ENCODE data around the gene ADM. TPM values are rescaled to one million over a fixed set of nuclear protein-coding genes. Genes with fewer than 3 reads are reported as not detected.

The ADM gene
- polyA plus RNA-seq, 1 donor, result 11.8 TPM

DNA sequence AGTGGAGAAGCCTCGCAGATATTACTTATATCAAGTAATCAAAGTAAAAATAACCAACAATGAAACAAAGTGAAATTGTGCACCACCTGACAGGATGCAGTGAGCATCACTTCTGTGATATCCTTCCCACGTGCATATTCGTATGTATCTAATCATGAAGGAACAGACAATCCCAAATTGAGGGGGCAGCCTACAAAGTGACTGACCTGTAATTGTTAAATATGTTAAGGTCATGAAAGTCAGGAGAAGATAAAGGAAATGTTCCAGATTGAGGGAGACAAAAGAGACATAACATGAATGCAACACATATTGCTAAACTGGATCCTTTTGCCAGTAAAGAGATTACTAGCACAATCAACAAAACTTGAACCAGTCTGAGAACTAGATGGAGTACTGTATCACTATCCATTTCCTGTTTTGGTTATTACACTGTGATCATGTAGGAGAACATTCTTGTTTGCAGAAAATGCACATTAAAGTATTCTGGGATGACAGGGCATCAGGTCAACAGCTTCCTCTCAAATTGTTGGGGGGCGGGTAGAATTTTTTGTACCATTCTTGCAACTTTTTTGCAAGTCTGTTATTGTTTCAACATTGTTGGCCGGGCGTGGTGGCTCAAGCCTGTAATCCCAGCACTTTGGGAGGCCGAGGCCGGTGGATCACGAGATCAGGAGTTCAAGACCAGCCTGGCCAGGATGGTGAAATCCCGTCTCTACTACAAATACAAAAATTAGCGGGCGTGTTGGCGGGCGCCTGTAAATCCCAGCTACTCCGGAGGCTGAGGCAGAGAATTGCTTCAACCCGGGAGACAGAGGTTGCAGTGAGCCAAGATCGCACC, 12.9 kb upstream of the ADM start:
- DNase-seq, result no peak

GRCh38 chr11:10293423-10294289, 11.2 kb upstream of the ADM start, which contains the start of gene SBF2:
Gene SBF2 (minus strand): TSS chr11:10294219. CDS start chr11:10294069, 150 bp downstream.
- peak; percentile 88 for DNase-seq

GRCh38 chr11:10294290-10294953, 10.5 kb upstream of the ADM start:
- DNase-seq, result peak; percentile 65

GRCh38 chr11:10295064-10295901, 9.6 kb upstream of the ADM start:
- DNase-seq, result no peak

DNA sequence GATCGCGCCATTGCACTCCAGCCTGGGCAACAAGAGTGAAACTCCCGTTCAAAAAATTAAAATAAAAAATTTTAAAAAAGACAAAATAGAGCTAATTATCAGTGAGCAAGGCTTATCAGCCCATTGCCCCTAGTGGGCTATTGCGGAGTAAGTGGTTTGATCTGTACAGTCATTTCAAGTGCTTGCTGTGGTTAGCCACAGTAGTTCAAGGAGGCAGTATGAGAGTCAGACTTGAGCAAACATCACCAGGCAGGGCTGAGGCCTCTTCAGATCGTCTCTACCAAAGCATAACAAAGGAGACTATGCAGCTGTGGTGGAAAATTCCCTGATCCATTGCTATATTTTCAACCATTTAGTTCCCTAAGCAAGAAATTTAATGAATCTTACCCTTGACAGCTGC, 6.5 kb upstream of the ADM start:
- DNase-seq, result no peak

DNA sequence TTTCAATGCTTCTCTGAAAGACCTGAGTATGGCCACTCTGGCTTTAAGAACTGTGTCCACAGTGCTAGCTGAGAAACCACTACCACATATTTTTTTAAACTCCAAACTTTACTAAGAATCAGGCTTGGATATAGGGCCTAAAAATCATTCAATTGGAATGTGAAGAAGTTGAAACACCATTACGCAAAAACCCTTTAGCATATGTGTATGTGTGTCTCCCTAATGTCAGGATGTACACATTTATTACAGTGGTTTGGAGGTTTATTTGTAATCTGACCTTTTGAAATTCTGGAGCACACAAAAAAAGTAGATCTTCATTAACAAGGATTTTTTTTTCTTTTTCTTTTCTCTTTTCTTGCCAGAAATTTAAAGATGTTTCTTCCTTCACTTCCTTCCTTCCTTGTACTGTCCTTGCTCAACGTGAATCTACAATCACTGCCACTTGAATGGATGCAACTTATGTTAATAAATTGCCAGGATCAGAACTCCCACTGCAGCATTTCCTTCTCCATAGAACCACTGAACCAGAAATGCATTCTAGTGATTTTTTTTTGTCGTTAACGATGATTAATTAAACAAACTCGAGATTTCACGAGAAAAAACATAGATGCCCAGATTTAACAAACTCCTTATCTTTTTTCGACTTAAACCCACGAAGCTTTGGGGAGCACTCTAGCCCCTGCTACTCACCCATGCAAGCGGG, 3.1 kb upstream of the ADM start:
- no peak for DNase-seq

GRCh38 chr11:10302359-10302743, 2.5 kb upstream of the ADM start:
- DNase-seq, result no peak

DNA sequence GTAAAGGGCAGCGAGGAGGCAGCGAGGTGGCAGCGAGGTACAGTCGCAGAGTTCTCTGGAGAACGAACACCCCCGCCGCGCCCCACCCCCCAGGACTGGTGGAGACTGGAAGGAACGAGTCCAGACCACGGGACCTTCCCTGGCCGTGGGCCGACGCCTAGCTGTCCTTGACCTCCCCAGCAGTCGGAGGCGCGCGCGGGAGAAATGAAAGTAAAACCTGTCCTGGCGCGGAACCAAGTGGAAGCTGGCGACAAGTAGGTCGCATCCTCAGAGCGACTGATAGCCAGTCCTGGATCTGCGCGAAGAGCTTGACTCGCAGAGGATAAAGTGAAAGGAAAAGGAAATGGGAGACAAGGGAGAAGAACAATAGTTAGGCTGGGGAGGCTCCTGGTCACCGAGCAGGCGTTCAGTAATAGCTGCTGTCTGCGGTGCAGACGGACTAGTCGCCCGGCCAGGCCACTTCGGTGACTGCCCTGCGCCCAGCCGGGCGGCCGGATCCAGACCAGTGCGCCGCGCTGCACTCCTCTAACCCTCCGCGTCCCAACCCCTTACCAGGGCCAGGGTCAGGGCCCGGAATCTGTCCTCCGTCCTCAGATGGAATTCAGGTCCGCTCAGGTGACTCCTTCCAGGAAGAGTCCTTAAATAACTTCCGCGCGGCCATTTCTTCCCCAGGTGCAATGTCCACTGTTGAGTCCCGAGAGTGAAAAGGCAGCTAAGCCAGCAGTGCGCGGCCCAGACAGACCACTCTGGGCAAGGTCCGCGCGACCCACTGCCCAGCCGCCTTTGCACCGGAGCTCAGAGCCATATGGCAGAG, 1.9 kb upstream of the ADM start:
- DNase-seq, result peak; percentile 87

GRCh38 chr11:10303558-10304363, 1.1 kb upstream of the ADM start:
- DNase-seq, result no peak

- DNase-seq, result no peak
These were observed 540 bp downstream of the ADM start for GRCh38 chr11:10305262-10305963.

GRCh38 chr11:10305964-10306918, 1.4 kb downstream of the ADM start:
- DNase-seq, result no peak

DNA sequence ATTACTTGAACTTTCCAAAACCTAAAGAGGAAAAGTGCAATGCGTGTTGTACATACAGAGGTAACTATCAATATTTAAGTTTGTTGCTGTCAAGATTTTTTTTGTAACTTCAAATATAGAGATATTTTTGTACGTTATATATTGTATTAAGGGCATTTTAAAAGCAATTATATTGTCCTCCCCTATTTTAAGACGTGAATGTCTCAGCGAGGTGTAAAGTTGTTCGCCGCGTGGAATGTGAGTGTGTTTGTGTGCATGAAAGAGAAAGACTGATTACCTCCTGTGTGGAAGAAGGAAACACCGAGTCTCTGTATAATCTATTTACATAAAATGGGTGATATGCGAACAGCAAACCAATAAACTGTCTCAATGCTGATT, 2.1 kb downstream of the ADM start:
- DNase-seq, result no peak

DNA sequence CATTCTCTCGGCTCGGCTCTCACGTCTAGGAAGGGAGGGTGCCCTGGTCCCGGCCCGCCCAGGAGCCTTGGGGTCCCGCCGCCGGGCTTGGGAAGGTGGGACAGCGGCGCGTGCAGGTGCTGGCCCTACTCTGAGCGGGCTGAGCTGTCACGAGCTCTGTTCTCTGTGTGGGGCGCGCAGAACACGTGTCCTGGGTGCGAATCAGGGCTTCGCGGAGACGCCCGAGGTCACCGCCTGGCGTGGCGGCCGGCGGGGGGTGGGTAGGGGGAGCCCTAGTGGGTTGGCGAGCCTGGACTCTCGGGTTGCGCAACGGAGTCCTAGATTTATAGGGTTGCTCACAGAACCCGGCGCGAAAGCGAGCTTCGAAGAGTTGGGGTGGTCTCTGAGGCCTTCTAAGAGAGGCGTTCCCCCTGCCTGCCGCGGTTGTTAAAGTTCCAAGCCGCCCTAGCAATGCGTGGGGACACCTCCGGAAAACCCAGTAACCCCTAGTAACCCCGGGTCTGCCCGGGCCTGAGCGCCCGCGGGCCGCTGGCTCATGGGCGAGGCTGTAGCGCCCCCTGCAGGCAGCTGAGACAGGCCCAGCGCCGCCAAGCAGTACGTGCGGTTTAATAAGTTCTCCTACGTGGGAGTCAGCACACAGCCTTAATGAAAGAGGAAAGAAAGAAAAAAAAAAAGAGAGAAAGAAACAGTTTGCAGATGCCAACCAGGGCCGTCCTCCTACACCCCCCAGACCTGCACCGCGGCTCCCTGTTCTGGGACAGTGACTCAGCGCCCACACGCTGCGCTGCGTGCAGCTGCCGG, 2.7 kb downstream of the ADM start:
- DNase-seq, result peak; percentile 88

GRCh38 chr11:10308201-10308954, 3.5 kb downstream of the ADM start:
- DNase-seq, result no peak

- no peak for DNase-seq
These were observed 4.6 kb downstream of the ADM start for GRCh38 chr11:10309163-10310093.
